ENCODE measurements around the gene OR2A1.
"Not testable (repeated sequence)": the region's sequence is repeated elsewhere in the genome, so short reads cannot be mapped to it uniquely, and the experiment has no call there.

OR2A1 gene, protein sequence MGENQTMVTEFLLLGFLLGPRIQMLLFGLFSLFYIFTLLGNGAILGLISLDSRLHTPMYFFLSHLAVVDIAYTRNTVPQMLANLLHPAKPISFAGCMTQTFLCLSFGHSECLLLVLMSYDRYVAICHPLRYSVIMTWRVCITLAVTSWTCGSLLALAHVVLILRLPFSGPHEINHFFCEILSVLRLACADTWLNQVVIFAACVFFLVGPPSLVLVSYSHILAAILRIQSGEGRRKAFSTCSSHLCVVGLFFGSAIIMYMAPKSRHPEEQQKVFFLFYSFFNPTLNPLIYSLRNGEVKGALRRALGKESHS

DNA sequence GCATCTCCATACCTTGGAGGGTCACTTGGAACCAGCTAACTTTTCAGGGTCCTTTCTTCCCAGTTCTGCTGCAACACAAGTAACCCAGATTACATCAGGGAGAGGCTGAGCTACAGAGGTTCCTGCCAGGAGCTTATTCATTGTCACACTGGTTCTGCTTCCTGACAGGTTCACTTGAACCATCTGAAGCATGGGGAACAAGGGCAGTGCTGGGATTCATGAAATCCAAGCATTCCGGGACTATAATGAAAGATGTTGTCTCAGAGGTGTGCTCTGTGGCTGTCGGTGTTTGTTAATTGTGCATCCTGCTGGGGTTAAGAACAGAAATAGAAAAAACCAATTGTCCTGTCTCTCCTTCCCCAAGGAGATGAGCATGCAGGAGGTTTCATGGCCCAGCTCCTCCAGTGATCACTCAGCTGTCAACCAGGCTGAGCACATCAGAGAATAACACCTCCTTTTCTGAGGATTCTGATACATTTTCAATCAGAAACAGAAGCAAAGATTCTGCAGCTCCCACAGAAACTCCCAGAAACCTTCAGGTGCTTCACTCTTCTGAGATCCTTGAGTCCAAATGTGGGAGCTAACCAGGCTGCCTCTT, at the start of gene OR2A1:
TSS of gene OR2A1 (plus strand) at position 548 of the 598 bp plus-strand sequence. CDS start 5,706 bp downstream, outside the sequence.
- not testable (repeated sequence) for DNase-seq

DNA sequence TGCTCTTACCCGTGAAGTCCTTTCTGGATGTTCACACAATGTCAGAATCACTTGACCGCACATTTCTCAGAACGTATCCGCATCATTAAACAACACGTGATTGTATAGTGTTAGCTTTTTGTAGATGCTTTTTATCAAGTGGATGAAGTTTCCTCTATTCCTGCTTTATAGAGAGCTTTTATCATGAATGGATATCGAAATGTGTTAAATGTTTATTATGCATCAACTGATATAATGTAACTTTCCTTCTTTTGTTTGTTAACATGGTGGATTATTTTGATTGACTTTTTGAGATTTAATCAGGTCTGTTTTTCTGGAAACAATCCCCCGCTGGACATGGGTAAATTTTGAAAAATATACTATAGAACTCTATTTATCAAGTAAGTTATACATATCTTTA, 47.5 kb upstream of the OR2A1 start, which contains the start of gene OR2A7:
TSS of gene OR2A7 (minus strand) at position 101 of the 400 bp plus-strand sequence. CDS start 5,164 bp downstream, outside the sequence.
- not testable (repeated sequence) for DNase-seq

DNA sequence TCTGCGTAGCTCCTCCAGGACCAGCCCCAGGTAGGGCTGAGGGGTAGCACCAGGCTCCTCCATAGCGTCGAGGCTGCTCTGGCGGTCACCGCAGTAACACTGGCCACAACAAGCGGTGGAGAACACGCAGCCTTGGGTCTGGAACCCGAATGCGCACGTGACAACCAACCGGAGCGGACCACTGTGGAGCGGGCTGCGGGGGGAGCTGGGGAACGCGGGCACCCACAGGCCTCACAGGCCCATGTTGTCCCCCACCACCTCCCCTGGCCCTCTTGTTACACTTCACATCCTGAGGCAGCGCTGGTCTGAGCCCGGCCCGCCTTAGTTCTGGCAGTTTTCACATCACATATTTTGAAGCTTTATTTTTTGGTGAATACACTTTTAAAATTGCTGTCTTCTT, 43.0 kb upstream of the OR2A1 start, which contains the start of gene CTAGE8:
TSS of gene CTAGE8 (minus strand) at position 101 of the 400 bp plus-strand sequence. CDS start at position 63, 38 bp downstream.
- DNase-seq: not testable (repeated sequence)

DNA sequence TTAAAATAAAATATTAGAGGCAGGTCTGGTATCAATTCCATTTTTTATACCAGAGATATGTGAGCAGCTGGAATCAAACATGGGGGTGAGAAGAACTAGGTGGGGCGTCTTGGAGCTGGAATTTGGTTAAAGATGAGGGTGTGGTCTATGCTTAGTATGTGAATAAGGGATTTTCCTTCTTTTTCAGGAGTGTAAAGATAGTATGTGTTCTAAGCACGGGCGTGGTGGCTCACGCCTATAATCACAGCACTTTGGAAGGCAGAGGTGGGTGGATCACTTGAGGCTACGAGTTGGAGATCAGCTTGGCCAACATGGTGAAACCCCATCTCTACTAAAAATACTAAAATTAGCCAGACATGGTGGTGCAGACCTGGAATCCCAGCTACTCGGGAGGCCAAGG, 36.9 kb upstream of the OR2A1 start:
- DNase-seq: not testable (repeated sequence)

DNA sequence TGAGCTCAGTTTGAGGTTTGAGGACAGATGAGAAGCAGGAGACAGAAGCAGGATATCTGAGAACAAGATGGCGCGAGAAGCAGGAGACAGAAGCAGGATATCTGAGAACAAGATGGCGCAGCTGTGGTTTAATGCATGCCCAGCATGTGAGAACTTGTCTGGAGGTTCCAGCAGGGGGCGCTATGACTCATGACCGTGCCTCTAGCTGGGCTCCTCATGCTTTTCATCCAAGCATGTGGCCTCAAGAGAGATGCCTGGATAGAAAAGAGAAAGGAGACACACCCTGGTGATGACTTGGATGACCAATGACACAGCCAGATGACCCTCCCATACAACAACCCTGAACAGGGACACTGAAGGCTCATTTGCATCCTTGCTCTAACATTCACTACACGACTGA, 32.2 kb upstream of the OR2A1 start:
- DNase-seq: not testable (repeated sequence)

DNA sequence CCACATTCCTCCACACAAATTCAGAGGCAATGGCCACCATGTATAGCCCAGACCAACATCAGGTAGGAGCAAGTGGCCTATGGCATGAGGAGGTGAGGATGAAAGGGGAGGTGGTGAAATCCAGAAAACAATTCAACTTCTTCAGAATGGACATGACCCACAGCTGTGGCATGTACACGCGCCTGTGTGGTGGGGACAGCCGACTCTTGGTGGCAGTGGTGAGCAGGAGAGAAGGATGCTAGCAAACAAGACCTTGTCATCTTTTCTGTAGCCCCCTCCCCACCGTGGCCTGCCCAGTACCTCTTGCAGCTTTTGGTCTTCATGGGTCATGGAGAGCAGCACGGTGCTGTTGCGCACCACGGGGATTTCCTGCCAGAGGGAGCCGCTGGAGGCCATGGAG, 30.2 kb upstream of the OR2A1 start:
- DNase-seq: not testable (repeated sequence)

DNA sequence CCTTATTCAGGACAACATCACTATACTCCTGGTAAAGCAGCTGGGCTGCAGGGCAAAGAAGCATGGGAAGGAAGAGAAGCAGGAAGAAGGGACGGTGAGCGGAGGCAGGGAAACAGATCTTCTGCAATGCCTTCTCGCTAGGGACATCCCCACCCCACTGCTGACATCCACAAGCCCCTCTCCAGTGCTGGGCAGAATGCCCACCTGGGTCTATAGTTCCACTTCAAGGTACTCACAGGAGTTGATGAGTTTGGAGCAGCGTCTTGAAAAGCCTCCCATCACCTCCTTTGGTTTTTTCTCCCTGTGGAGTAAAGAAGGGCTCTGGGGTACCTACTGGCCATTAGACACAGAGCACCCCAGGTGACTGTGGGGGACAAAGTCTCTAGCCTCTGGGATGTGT, 29.7 kb upstream of the OR2A1 start:
- not testable (repeated sequence) for DNase-seq

DNA sequence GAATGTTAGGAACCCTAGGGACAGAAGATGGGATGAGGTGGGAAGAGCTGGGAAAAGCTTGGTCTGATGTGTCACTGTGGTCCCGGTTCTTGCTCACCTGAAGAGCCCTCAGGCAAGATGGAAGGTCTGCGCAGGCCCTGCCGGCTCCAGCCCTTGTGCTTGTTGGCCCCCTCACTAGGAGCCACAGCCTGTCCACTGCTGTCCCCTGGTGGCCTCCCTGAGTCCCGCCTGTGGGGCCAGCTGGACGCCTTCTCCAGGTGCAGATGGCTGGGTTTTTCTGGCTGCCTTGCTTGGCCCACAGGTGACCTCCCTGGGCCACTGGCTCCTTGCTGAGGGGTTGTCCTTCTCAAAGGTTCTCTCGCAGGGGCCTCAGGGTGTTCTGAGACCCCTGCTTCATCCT, 28.5 kb upstream of the OR2A1 start:
- DNase-seq: not testable (repeated sequence)

DNA sequence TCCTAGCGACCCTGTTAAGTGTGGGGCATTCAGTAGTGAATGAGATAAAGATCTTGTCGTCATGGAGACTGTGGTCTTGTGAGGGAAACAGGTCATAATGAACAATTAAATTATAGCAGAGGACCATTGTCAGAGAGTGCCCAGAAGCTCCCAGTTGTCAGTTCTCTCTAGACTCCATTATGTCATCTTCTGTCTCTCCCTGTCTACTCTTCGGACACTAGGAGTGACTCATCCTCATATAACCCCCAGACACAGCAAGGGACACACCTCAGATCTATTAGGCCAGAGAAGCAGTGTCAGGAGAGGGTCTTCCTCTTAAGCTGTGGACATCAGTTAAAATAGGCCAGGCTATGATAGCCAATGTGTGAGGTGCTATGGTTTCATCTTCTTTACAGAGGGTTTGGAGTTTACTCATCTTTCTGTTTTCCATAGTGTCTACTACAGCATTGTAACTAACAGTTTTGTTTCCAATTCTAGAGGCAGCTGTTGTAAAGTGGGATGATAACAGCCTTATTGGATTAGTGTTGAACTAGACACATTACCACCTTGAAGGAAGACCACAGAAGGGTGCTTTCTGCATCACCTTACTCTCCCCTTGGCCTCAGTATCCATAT, 24.9 kb upstream of the OR2A1 start:
- not testable (repeated sequence) for DNase-seq

DNA sequence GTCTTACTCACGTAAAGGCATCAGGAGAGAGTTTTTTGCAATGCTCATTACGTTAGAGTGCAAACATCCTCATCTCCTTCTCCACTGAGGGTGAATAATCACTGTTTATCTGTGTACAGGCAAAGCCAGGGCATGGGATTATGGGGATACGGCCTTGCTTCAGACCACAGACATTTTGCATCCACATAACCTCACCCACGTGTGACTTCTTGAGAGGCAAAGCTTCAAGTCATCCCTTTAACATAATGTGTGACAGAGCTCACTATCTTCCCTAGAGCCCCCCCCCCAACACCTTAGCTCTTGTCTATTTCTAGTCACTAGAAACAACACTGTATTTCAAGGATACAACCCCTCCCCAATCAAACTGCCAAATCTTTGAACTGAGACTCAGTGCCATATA, 20.6 kb upstream of the OR2A1 start:
- DNase-seq: not testable (repeated sequence)

DNA sequence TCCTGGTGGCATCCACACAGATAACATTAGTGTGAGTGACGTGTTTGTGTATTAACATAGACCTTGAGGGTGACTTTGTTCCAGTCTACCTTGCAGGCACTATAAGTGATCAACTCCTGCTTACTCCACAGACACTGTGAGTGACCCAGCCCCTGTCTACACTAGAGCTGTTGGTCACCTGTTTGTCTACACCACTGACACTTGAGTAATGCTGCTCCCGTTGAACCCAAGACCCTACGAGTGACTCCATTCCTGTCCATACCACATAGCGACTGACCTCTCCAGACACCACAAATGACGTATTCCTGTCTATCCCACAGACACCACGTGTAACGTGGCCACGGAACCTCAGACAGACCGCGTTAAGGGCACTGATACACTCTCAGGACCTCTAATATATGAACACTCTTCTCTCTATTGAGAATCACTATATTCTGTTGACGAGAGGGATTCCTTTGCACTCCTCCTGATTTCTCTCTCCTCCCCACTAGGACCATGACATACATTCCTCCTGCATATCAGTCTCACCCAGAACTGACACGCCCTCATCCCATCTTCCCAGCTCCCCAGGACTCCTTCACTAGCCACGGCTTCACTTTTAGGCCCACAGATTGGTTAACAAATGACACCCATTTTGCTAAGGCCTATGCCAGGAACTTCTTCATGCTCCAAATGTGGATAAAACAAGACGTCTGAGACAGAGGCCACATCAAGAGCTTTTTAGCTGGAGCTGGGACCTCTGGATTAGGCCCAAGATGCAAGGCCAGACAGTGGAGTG, 19.6 kb upstream of the OR2A1 start:
- DNase-seq: not testable (repeated sequence)

DNA sequence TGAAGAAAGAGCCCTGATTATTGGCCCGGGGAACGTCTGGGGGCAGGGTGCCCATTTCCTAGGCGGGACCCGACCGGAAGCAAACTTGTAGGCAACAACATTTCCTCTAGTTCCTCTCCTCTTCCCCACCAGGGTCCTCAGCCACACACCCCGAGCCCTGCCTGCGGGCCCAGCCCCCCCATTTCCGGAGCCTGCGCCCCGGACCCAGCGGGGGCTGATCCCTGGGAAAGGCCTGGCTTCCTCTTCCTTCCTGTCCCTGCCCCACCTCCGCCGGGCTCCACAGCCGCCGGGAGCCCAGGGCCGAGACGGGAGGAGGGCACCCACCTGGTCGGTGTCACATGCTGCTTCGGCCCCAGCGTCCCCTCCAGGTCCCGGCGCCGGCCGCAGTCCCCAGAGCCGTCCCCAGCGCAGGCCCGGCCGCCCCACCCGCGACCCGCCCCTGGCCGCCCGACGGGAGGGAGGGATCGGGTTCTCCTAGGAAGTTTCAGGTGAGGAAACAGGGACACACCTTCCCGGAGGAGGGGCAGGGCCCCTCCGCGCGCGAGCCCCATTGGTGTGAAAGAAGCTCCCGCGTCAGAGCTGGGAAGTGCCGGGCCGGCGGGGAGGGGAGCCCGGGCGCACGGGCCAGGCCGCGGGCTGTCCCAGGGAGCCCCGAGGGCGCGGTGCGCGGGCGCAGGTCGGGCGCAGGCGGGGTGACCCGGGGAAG, 18.3 kb upstream of the OR2A1 start:
- not testable (repeated sequence) for DNase-seq

DNA sequence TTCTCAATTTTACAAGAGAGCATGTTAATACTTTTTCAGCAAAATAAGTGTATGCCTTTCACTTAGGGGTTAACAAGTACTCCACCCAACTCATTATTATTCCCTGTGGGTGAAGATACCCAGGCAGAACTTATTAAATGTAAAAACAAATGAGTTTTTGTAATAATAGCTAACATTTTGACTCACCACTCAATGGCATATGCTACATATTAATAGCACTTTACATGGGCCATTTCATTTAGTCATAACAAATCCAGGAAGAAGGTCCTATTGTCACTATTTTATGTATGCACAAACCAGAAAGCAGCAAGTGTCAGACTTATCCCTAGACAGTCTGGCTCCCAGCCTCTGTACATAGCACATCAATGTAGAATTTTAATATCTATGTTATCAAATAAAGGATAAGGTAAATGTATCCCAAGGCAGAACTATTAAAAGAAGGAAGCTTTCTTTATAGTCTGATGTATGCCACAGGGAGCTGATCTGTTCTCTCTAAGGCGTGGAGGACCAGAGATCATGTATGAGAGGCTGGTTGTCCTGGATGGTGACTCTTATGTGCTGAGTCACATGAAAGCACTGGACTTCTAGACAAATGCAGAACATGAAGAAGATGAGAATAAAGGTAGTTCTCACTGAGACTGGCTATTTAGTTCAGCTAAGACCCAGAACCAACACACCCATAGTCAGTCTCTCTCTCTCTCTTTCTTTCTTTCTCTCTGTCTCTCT, 9.5 kb upstream of the OR2A1 start:
- DNase-seq: not testable (repeated sequence)

DNA sequence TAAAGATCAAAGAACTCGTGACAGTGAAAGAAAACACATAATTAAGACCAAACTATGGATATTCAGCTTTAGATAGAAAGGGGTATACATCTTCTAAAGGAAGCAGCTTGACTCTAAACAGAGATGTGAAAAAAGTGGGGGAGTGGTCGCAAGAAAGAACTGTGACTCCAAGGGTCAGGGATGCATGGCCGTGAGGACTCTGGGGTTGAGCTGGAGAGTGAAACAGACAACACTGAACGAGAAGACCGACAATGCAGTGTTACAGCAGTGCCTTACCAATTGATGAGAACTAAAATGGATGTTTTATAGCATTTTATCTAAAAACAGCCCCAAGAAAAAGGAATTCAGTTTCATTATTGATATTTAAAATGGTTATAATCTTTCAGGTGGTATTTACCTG, 8.6 kb upstream of the OR2A1 start:
- DNase-seq: not testable (repeated sequence)

DNA sequence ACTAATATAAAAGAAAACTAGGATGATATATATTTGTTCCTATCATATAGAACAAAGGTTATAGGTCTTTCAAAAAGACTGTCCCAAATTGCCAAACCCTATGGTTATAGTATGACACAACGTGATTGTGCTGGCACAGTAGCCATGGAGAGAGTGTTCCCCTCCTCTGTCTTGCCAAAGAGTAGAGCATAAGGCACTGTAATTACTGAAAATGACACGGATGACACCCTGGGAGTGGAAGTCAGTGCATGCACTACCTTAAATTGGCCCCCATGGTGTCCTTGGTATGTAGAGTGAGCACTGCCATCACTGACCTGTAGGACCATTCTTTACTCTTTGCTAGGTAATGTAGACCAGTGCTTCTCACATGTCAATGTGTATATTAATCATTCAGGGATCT, 7.1 kb upstream of the OR2A1 start:
- not testable (repeated sequence) for DNase-seq

DNA sequence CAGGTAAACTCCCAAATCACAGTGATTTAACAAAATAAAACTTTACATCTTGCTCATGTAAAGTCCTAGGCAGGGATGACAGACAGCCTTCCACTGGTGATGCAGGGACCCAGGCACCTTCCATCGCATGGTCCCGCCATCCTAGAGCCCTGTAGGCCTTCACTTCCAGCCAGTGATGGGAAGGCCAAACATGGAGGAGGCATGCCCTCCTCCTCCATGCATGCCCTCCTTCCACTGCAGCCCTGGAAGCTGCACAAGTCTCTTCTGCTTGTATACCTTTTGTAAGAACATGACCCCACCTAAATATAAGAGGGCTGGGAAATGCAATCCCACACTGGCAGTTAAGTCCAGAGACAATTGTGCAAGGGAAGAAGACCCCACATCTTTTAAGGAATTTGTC, 2.5 kb upstream of the OR2A1 start:
- not testable (repeated sequence) for DNase-seq

DNA sequence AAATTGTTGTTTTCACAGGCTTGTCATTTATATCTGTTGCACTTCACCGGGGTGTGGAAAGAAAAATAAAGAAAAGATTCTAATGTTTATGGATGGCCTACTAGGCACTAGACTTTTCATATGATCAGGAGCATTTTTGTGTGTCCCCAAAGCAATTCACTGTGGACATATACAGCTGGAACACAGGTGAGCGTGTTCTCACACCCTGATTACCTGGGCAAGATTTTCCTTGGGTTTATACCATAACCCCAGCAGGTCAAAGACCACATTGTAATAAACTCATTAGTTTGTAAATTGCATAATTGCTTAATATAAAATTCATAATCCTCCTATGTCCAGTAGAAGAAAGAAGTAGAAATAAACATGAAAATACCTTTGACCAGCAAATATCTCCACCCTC, 1.0 kb upstream of the OR2A1 start:
- not testable (repeated sequence) for DNase-seq

DNA sequence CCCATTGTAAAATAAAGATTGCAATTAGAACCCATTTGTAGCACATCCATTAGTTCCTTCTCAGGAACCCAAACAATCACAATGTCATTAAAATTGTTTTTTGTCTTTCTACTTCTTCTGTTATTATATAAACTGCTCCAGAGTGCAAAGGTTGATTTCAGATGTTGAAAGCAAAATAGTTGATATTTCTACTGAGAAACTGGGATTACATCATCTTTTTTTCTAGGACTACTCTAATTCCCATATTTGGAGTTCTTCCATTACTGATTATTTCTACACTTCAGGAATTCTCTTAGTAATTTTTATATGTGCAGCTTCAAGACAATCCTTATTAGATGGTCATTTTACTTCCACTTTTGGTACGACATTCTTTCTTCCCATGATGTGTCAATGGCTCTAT, 5.3 kb downstream of the OR2A1 start:
- not testable (repeated sequence) for DNase-seq

DNA sequence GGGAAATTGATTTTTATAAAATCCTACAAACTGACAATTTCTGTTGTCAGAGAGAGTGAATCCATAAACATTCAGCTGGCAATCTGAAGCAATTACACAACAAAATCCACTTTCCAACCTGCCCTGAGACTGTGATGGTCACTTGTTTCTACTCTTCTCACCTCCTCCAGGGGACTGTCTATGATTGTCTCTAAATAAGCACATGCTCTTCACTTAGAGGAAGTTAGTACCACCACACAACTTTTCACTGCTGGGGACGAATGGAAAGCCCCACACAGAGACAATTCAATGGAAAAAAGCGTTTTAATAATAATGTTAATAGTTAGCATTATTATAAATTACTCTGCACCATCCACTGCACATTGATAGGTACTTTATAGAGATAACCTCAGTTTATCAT, 7.3 kb downstream of the OR2A1 start:
- DNase-seq: not testable (repeated sequence)

DNA sequence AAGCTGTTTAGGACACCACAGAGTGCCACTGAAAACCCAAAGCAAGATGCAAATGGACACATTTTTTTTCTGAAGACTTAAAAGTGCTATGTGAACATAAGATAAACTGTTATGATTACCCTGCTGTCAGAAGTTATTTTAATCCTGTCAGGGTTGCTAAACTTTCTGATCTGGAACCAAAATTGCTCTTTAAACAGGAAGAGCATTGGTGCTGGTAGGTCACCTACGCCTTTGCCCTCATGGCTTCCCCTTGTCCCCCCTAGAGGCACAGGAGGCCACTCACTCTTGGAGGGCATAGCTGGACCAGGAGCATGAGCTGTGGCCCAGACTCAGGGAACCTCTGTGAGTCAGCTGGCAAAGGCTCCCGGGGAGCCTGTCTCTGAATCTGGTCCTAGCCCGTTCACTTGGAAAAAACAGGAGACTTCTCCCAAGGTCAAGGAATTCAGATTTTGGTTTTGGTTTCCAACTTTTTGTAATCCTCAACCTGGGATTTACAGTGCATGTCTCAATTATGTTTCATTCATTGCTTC, 9.5 kb downstream of the OR2A1 start:
- not testable (repeated sequence) for DNase-seq

DNA sequence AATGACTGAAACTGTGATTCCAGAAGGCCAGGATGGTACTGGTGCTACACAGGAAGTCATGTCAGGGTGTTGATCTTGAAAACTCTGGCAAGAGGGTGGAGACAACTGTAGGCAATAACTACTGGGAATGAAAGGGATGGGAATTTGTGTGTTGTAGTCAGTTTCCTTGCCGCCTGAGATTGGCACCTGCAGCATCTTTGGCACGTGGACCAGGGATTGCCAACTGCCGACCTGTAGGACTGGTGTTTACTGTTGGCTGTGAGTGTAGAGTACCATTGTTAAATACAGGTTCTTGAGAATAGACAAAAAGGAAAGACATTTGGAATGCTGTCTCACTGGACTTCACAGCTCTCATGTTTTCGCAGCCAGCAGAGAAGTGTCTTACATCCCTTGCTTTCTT, 11.1 kb downstream of the OR2A1 start:
- DNase-seq: not testable (repeated sequence)
